AG20443 (cell line): ENCODE measurements around the gene NSG2.
"Not testable (repeated sequence)": the region's sequence is repeated elsewhere in the genome, so short reads cannot be mapped to it uniquely, and the experiment has no call there.

ENCODE experiments used
- DNase-seq: peaks from one replicate; pipeline ENCODE4 v3.0.0; 2012; ENCODE audit warnings: low spot score, mixed read lengths

Gene NSG2

GRCh38 chr5:174101195-174101730 lies 55.8 kb downstream of the NSG2 start:
- no peak for DNase-seq

GRCh38 chr5:174102574-174102973 lies 57.1 kb downstream of the NSG2 start:
- not testable (repeated sequence) for DNase-seq

- DNase-seq: no peak
Measured at GRCh38 chr5:174106997-174107655, 61.6 kb downstream of the NSG2 start.

GRCh38 chr5:174108745-174109144 lies 63.2 kb downstream of the NSG2 start:
- DNase-seq: no peak

GRCh38 chr5:174109698-174110260 lies 64.3 kb downstream of the NSG2 start:
- DNase-seq: no peak

- DNase-seq: no peak
Measured at GRCh38 chr5:174110310-174110709, 64.8 kb downstream of the NSG2 start.

GRCh38 chr5:174111287-174111973 lies 65.9 kb downstream of the NSG2 start:
- no peak for DNase-seq

GRCh38 chr5:174115226-174115625 lies 69.7 kb downstream of the NSG2 start:
- DNase-seq: no peak

- DNase-seq: no peak
Measured at GRCh38 chr5:174118823-174119467, 73.4 kb downstream of the NSG2 start.

- no peak for DNase-seq
Measured at GRCh38 chr5:174119468-174119881, 74.0 kb downstream of the NSG2 start.

- no peak for DNase-seq
Measured at GRCh38 chr5:174120401-174121005, 75.0 kb downstream of the NSG2 start.

GRCh38 chr5:174134545-174134944 lies 89.0 kb downstream of the NSG2 start:
- no peak for DNase-seq

- no peak for DNase-seq
Measured at GRCh38 chr5:174139623-174140022, 94.1 kb downstream of the NSG2 start.

- no peak for DNase-seq
Measured at GRCh38 chr5:174140452-174141020, 95.0 kb downstream of the NSG2 start.

GRCh38 chr5:174141398-174141797 lies 95.9 kb downstream of the NSG2 start:
- DNase-seq: no peak

GRCh38 chr5:174145091-174145490 lies 99.6 kb downstream of the NSG2 start:
- DNase-seq: no peak

GRCh38 chr5:174145821-174146220 lies 100.3 kb downstream of the NSG2 start:
- no peak for DNase-seq

- no peak for DNase-seq
Measured at GRCh38 chr5:174146556-174146955, 101.0 kb downstream of the NSG2 start.

- not testable (repeated sequence) for DNase-seq
Measured at GRCh38 chr5:174147012-174147411, 101.5 kb downstream of the NSG2 start.

GRCh38 chr5:174147551-174147950 lies 102.0 kb downstream of the NSG2 start:
- DNase-seq: no peak

- no peak for DNase-seq
Measured at GRCh38 chr5:174148721-174149120, 103.2 kb downstream of the NSG2 start.

- no peak for DNase-seq
Measured at GRCh38 chr5:174149426-174149825, 103.9 kb downstream of the NSG2 start.
